HG03045 (cell line): ENCODE data around the gene POGLUT2.

Experiments used
- ATAC-seq: cut with Tn5 transposase; IDR thresholded peaks from one replicate; pipeline ENCODE4 v1.9.1; 2021; ENCODE audit warnings: mild to moderate bottlenecking, moderate library complexity; ENCODE audit not compliant: unreplicated experiment

POGLUT2 gene

GRCh38 chr13:102771298-102772041 is 27.3 kb downstream of the POGLUT2 start:
- ATAC-seq: no peak

- no peak for ATAC-seq
Observed at GRCh38 chr13:102770435-102770834, 28.3 kb downstream of the POGLUT2 start.

DNA sequence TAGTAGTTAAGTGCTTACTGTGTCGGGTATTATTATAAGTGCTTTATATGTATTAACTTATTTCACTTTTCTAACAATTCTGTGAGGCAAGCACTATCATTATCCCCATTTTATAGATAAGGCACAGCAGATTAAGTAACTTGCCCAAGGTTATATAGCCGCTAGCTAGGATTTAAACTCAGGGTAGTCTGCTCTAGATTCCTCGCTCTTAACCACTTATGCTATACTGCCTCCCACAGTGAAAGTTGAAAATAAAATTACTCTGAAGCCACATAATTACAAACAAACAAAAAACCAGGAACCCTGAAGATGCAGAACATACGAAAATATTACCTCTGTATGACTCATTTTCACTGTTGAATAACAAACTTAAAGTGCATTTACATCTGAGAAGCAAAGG is 29.1 kb downstream of the POGLUT2 start:
- ATAC-seq: no peak

DNA sequence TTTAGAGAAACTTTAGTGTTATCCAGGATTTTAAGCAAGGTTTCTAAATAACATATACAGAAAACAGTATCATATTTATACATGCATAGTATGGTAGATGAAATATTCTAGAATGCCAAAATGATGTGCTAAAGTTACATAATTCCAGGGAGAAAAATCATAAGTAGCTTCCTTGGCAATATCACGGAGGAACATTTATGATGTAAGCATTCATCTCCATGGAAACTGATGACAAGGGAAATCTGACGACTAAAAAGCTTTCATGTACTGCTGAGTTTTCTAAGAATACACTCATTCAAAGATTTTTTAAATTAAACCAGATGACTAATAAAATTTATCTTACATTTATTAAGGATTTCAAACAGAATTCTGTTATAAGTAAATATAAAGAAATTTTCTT is 29.9 kb downstream of the POGLUT2 start:
- no peak for ATAC-seq

DNA sequence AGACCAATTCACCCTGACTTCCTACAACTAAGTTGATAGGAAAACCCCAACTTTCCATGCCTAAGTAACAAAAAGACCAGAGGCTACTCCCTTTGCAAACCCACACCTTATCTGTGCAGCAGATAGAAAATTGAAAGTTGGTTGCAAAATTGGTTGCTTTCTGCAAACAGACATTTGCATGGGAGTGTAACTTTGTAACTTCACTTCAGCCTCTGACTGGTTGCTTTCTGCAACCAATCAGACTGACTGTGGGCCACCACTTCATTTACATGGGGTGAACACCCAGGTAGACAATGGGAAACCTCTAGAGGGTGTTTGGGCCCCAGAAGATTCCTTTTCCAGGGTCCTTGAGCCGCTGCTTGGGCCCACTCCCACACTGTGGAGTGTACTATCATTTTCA is 35.0 kb downstream of the POGLUT2 start:
- ATAC-seq: no peak

DNA sequence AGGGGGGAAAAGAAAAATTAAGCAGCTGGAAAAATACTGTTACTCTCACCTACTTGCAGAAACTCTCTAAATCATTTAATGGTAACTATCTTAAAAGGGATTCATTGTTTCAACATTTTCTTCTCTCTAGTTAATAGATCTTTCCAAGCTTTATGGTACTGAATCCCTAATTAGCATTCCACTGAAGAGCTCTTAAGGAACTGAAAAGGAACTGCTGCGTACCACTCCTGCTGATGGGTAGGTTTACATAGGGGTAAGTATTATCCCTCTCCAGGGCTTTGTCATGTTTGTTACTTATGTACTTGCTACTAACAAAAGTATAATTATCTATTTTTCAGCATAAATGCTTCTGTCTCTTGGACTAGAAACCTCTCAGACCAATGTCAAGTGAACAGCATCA is 37.7 kb downstream of the POGLUT2 start:
- no peak for ATAC-seq

DNA sequence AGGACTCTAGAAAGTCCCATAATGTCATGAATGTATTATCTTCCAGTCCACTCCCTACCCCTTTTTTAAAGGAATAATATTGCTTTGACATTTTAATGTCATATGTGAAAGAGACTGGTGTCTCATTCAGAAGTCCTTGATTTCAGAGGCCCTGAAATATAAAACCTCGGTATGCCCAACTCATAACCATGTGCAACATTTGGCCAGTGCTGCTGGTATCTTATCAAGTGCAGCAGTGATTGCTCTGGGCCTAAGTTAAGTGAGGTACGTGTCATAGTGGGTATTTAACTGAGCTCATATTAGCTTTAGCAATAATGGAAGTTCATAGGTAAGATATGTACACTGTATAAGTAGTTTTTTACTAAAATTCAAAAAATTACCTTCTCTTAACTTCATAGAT is 39.9 kb downstream of the POGLUT2 start:
- ATAC-seq: no peak

GRCh38 chr13:102757006-102757405 is 41.8 kb downstream of the POGLUT2 start:
- no peak for ATAC-seq

GRCh38 chr13:102751886-102752285 is 46.9 kb downstream of the POGLUT2 start:
- ATAC-seq: no peak

GRCh38 chr13:102742506-102742905 is 56.3 kb downstream of the POGLUT2 start:
- ATAC-seq: no peak

GRCh38 chr13:102742101-102742500 is 56.7 kb downstream of the POGLUT2 start:
- ATAC-seq: no peak
